HG02623 (cell line): Measurements from ENCODE around the gene ZNF561.
"Not testable (repeated sequence)": the region's sequence is repeated elsewhere in the genome, so short reads cannot be mapped to it uniquely, and the experiment has no call there.

Experiments
- ATAC-seq: cut with Tn5 transposase; IDR thresholded peaks from one replicate; pipeline ENCODE4 v1.9.1; 2021; ENCODE audit warnings: moderate library complexity; ENCODE audit not compliant: unreplicated experiment

ZNF561 gene

DNA sequence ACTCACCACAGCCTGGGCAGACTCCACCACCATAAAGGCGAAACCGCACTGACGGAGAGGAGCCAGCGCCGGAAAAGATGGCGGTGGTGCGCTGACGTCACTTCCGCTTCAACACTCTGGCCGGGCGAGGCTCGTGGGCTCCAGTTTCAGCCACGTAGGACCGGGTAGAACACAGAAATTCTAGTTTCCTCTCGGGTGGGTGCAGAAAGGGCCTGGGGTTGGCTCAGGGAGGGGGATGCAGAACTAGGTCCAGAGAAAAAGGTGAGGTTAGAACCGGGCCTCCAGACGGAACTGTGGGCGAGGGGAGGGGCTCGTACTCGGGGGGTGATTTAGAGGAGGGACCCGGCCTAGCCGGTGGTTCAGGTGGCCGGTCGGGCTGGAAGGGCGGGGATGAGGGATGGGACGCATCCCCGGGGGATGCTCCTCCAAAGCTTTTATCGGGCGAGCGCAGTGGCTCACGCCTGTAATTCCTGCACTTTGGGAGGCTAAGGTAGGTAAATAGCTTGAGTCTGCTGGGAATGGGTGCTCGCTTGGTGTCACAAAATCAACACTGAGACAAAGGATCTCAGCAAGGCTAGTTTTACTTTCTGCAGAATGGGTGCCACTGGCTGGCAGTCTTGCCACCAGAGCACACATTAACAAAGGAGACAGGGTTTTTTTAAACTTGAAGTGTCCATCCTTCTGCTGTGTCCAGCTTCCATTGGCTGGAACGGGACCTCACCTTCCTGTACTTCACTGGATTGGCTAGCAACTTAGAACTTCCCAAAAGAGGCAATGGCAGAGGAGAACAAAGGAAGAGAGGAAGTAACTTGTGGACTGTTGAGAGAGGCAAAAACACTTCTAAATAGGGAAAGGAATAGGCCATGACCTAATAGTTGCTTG lies at the start of gene ZNF561:
Gene ZNF561, minus strand, starts transcription at position 77 of the 882 bp plus-strand sequence. CDS start 1,776 bp downstream, outside the sequence.
- peak; percentile 72 for ATAC-seq

DNA sequence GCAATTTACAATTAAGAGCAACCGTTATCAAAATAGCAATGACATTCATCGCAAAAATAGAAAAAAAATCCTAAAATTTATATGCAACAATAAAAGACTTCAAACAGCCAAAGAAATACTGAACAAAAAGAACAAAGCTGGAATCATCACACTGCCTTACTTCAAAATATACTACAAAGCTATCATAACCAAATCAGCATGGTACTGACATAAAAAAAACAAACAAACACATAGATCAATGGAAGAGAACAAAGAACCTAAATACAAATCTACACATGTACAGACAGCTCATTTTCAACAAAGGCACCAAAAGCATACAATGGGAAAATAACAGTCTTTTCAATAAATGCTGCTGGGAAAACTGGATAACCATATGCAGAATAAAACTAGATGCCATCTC lies 47.5 kb upstream of the ZNF561 start:
- no peak for ATAC-seq

DNA sequence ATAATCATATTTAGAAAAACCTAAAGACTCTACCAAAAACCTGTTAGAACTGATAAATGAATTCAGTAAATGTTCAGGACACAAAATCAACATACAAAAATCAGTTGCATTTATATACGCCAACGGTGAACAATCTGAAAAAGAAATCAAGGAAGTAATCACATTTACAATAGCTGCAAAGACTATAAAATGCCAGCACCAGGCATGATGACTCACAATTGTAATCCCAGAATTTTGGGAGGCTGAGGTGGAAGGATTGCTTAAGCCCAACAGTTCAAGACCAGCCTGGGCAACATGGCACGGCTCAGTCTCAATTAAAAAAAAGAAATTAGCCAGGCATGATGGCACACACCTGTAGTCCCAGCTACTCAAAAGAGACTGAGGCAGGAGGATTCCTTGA lies 46.9 kb upstream of the ZNF561 start:
- no peak for ATAC-seq

DNA sequence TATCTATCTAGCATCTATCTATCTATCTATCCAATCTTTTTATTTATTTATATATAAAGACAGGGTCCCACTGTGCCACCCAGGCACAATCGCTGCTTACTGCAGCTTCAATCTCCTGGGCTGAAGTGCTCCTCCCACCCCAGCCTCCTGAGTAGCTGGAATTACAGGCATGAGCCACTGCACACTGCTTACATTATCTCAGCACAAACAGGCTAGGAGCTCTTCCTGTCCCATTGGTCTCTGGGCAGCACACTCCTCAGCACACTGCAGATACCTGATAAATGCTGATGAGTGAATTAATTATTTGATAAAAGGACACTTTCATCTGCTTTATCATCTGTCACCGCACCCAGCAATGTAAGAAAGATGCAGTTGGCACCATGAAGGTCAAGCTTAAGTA lies 37.7 kb upstream of the ZNF561 start:
- no peak for ATAC-seq

DNA sequence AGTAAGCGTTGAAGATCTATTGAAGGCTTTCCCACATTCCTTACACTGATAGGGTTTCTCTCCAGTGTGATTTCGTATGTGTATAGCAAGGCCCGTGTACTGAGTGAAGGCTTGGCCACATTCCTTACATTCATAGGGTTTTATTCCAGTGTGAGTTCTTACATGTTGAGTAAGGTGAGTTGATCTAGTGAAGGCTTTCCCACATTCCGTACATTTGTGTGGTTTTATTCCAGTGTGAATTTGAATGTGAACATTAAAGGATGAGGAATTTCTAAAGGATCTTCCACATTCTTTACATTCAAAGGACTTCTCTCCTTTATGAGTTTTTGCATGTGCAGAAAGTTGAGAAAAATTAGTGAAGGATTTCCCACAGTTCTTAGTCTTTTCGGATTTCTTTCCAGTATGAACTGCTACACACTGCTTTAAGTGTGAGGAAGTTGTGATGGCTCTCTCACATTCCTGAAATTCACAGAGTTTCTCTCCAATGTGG lies 32.1 kb upstream of the ZNF561 start:
- ATAC-seq: not testable (repeated sequence)

DNA sequence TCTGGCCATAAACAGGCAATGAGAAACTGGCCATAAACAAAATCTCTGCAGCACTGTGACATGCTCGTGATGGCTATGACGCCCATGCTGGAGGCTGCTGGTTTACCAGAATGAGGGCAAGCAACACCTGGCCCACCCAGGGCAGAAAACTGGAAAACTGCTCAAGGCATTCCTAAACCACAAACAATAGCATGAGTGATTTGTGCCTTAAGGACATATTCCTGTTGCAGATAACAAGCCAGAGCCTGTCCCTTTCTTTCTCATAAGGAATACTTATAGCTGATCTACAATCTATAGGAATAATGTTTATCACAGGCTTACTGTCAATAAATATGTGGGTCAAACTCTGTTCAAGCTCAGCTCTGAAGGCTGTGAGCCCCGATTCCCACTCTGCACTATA lies 30.4 kb upstream of the ZNF561 start:
- not testable (repeated sequence) for ATAC-seq

DNA sequence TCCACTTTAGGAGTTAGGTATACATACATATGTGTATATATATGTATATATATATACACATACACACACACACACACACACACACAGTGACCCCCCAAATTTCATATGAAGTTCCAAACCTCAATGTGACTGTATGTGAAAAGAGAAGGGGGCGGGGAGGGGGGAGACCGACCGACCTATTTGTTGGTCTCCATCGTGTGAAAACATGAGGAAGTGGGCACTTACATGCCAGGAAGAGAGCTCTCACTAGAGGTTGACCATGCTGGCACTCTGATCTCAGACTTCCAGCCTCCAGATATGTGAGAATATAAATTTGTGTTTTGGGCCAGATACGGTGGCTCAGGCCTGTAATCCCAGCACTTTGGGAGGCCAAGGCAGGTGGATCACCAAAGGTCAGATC lies 29.3 kb upstream of the ZNF561 start:
- no peak for ATAC-seq

DNA sequence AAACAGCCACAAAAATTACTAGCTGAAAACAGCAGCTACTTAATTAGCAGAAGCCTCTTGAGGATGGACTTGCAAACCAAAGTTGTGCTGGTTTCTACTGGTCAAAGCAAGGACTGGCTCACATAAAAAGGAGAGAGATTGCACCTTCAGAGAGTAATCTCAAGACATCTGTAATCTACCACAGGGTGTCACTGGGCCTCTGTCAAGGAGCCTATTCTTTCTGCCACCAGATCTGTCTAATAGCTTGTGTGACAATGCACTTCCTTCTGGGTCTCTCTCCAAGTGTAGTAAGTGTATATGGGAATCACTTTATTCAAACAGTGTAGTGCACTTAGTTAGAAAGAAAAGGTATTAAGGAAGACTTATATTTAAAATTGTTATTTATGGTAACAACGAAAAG lies 24.4 kb upstream of the ZNF561 start:
- no peak for ATAC-seq

DNA sequence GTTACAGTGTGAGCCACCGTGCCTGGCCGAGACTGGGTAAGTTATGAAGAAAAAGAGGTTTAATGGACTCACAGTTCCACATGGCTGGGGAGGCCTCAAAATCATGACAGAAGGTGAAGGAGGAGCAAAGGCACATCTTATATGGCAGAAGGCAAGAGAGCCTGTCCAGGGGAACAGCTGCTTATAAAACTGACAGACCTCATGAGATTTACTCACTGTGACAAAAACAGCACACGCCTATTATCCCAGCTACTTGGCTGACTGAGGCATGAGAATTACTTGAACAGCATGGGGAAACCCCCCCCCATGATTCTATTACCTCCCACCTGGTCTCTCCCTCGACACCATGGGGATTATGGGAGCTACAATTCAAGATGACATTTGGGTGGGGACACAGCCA lies 23.4 kb upstream of the ZNF561 start:
- no peak for ATAC-seq

DNA sequence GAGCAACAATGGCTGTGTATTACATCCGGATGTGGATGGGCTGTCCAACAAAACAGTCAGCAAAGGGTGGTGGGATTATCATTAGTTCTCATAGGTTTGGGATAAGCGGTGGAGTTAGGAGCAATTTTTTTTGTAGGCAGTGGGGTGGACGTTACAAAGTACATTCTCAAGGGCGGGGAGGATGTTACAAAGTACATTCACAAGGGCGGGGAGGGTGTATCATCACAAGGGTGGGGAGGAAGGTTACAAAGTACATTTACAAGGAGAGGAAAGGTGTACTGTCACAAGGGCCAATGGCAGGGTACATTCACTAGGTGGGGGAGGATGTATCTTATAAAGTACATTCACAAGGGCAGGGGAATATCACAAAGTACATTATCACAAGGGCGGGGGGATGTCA lies 20.8 kb upstream of the ZNF561 start:
- no peak for ATAC-seq

DNA sequence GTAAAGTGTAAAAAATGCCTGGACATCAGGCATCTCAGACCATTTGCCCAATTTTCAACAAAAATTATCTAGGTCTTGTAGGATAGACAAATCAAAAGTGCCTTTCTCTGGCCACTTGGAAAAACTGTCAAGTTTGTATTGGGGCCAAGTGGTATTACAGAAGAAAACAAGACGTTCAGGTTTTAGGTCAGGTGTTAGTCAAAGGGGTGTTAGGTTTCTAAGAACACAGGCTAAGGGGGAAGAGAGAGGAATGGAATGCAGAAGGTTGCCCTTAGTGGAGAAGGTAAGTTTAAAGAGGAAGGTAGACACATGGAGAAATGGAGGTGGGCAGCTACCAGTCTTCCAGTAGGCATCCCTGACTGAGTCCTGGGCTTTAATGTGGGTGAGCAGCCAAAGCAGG lies 19.9 kb upstream of the ZNF561 start:
- no peak for ATAC-seq

DNA sequence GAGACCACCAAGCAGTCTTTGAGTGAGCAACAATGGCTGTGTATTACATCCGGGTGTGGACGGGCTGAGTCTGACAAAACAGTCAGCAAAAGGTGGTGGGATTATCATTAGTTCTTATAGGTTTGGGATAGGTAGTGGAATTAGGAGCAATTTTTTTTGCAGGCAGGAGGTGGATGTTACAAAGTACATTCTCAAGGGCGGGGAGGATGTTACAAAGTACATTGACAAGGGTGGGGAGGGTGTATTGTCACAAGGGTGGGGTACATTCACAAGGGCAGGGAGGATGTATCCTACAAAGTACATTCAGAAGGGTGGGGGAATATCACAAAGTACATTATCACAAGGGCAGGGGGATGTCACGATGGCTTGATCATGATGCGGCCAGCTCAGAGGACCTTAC lies 15.0 kb upstream of the ZNF561 start:
- no peak for ATAC-seq

DNA sequence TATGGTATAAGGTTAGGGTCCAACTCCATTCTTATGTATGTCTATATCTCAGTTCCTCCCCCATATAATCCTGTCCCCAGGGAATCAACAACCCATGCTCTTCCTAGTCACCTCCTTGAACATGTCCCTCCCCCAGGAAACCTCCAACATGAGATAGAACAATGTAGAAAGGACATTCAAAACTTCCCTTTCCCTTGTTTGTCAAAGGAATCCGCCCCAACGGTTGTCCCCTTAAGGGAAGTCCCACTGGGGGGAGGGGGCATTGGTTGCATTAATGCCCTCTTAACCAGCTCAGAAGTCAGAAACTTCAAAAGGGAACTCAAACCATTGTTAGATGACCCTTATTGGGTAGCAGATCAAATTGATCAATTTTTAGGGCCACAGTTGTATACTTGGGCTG lies 6.8 kb upstream of the ZNF561 start:
- no peak for ATAC-seq

DNA sequence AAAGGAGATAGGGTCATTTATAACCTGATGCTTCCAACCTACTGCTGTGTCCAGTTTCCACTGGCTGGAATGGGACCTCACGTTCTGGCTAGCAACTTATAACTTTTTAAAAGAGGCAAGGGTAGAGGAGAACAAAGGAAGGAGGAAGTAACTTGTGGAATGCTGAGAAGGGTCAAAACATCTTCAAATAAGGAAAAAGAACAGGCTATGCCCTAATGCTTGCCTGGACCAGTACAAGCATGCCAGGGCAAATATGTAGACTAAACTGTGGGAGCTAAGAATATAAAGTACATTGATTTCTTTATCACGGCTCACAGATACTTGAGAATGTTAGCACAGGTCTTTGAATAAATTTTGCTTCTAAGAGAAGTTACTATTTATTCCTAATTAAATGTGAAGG lies 1.5 kb upstream of the ZNF561 start:
- no peak for ATAC-seq

DNA sequence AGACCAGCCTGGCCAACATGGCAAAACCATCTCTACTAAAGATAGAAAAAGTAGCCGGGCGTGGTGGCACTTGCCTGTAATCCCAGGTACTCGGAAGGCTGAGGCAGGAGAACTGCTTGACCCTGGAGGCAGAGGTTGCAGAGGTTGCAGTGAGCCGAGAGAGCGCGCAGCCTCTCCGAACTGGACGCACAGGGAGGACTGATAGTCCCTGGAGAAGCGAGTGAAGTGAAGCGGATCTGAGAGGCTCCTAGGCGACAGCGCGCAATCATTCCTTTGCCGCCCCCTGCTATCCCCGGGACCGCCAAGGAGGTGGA lies 233 bp downstream of the ZNF561 start:
- ATAC-seq: no peak

DNA sequence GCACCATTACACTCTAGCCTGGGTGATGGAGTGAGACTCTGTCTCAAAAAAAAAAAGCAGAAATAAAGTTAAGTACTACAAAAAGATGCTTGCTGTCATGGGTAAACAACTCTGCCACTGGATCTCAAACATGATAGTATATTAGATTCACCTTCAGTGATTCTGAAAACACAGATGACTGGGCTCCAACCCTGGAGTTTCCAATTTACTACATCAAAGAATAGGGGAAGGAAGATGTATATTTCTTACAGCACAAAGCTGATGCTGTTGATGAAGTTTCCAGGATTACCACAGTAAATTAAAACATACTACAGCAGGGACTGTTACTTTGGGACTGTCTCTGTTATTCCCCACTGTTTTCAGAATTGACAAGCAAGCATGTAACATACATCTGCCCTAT lies 5.2 kb downstream of the ZNF561 start:
- ATAC-seq: no peak

DNA sequence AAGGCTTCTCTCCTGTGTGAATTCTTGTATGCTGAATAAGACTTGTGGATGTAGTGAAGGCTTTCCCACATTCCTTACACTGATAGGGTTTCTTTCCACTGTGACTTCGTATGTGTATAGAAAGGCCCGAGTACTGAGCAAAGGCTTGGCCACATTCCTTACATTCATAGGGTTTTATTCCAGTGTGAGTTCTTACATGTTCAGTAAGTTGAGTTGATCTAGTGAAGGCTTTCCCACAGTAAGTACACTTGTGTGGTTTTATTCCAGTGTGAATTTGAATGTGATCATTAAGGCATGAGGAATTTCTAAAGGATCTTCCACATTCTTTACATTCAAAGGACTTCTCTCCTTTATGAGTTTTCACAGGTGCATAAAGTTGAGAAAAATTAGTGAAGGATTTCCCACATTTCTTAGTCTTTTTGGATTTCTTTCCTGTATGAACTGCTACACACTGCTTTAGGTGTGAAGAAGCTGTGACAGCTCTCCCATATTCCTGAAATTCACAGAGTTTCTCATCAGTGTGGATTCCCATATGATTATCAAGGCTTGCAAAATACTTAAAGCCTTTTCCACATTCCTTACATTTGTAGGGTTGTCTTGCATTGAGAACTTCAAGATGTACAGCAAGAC lies 10.4 kb downstream of the ZNF561 start:
- ATAC-seq: no peak

DNA sequence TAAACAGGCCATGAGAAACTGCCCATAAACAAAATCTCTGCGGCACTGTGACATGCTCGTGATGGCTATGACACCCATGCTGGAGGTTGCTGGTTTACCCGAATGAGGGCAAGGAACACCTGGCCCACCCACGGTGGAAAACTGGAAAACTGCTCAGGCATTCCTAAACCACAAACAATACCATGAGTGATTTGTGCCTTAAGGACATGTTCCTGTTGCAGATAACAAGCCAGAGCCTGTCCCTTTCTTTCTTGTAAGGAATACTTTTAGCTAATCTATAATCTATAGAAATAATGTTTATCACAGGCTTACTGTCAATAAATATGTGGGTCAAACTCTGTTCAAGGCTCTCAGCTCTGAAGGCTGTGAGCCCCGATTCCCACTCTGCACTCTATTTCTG lies 12.1 kb downstream of the ZNF561 start:
- no peak for ATAC-seq

DNA sequence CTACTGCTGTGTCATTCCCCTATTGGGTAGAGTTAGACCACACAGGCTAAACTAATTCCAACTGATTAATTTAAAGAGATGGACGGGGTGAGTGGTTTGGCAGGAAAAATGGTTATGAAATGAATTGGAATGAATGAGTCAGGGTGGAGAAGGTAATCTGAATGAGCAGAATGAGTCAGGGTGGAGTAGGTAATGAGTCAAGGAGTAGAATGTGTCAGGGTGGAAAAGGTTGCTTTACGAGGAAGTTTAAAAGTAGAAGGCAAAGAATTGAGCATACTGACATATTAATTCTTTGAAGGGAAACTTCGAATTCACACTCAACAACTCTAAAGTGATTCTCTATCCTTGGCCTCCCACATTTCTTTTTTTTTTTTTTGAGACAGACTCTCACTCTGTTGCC lies 24.0 kb downstream of the ZNF561 start:
- ATAC-seq: no peak

DNA sequence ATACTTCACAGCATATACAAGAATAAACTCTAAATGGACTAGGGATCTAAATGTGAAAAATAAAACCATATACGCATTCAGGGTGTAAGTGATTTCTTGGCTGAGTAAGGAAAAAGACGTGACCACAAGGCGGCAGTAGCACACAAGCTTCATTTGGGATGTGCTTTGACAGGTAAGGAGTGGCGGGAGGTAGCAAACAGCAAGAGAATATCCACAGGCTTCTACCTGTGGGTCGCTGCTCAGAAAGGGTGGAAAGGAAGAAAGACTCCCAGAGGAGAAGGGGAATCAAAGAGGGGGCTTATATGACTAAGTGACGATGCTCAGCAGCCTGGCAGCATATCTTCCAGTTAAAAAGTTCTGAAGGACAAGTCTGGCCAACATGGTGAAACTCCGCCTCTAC lies 34.3 kb downstream of the ZNF561 start:
- ATAC-seq: no peak

DNA sequence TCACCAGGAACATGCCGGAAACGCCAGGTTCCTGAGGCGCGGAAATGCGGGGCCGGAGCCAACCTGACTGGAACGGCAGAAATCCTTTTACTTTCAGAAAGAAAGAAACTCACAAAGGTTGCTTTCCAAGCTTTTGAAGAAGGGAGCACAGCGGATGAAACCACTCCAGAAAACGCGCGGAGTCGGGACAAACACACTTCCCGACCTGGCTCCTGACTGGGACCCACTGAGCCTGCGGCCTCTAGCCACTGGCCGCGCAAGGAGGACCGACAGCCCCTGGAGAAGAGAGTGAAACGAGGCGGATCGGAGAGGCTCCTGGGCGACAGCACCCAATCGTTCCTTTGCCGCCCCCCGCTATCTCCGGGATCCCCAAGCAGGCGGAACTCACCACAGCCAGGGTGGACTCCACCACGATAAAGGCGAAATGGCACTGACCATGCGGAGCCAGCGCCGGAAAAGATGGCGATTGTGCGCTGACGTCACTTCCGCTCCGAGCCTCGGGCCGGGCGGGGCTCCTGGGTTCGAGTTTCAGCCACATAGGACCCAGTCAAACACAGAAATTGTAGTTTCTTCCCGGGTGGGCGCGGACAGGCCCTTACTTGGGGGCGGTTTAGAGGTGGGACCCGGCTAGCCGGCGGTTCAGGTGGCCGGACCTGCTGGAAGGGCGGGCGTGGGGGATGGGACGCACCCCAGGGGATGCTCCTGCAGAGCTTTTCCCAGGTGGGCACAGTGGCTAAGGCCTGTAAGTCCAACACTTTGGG lies 36.8 kb downstream of the ZNF561 start, which contains the start of gene ZNF121:
Gene ZNF121, minus strand, starts transcription at position 432 of the 761 bp plus-strand sequence. CDS start 16,407 bp downstream, outside the sequence.
- ATAC-seq: peak; percentile 80
